ENCODE measurements around the gene TENM3.

DNA sequence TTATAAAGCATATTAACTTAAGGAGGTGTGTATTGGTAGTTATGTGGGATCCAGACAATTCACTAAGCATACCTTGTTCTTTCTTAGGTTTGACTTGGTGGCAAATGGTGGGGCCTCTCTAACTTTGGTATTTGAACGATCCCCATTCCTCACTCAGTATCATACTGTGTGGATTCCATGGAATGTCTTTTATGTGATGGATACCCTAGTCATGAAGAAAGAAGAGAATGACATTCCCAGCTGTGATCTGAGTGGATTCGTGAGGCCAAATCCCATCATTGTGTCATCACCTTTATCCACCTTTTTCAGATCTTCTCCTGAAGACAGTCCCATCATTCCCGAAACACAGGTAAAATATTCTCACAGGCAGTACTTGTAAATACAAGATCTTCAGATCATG is 487.6 kb downstream of the TENM3 start:
- TF ChIP-seq CTCF (IDR thresholded peaks at IDR 0.05) (no peak), POLR2A (IDR thresholded peaks at IDR 0.05) (no peak)

Measured in lower leg skin (tissue), 3 donors.